Endodermal cell (in vitro differentiated cells): Measurements from ENCODE around the gene CHRND. TPM values are rescaled to one million over a fixed set of nuclear protein-coding genes. Genes with fewer than 3 reads are reported as not detected.

Experiments used
- DNase-seq: peaks from one replicate; pipeline ENCODE4 v3.0.0-alpha.2; 2017
- H3K27ac ChIP-seq: 2 replicates; pipeline ENCODE4 v1.5.1; 2013; ENCODE audit warnings: mild to moderate bottlenecking, low read depth, low read length, moderate library complexity
- H3K27me3 ChIP-seq: 2 replicates; pipeline ENCODE4 v1.6.1; 2013; ENCODE audit warnings: mild to moderate bottlenecking, low read length, moderate library complexity; ENCODE audit not compliant: insufficient read depth, control insufficient read depth, poor library complexity, severe bottlenecking
- H3K36me3 ChIP-seq: 2 replicates; pipeline ENCODE4 v1.7.0; 2013; ENCODE audit warnings: mild to moderate bottlenecking, low read length, moderate library complexity; ENCODE audit not compliant: control insufficient read depth, insufficient read depth
- H3K4me1 ChIP-seq: one replicate; pipeline ENCODE4 v1.7.0; 2013; ENCODE audit warnings: low read length; ENCODE audit not compliant: control insufficient read depth, insufficient read depth
- H3K4me3 ChIP-seq: 2 replicates; pipeline ENCODE4 v1.5.1; 2013; ENCODE audit warnings: mild to moderate bottlenecking, low read length, moderate library complexity
- H3K9ac ChIP-seq: 2 replicates; pipeline ENCODE4 v1.6.1; 2013; ENCODE audit warnings: mild to moderate bottlenecking, low read length, moderate library complexity; ENCODE audit not compliant: poor library complexity, severe bottlenecking; ENCODE audit errors: extremely low read depth
- H3K9me3 ChIP-seq: 2 replicates; pipeline ENCODE4 v1.6.1; 2013; ENCODE audit warnings: mild to moderate bottlenecking, low read length, moderate library complexity; ENCODE audit not compliant: control insufficient read depth
- H3K27ac Mint-ChIP-seq: 2 replicates; pipeline ENCODE4 v1.8.0; 2020; ENCODE audit warnings: mixed read lengths
- H3K27me3 Mint-ChIP-seq: 2 replicates; pipeline ENCODE4 v1.8.0; 2021; ENCODE audit warnings: mild to moderate bottlenecking, mixed read lengths; ENCODE audit not compliant: insufficient read depth
- H3K36me3 Mint-ChIP-seq: 2 replicates; pipeline ENCODE4 v1.8.0; 2020; ENCODE audit warnings: low read depth, mixed read lengths
- H3K4me1 Mint-ChIP-seq: 2 replicates; pipeline ENCODE4 v1.8.0; 2020; ENCODE audit warnings: mixed read lengths
- H3K4me3 Mint-ChIP-seq: 2 replicates; pipeline ENCODE4 v1.8.0; 2020; ENCODE audit warnings: mild to moderate bottlenecking, moderate library complexity, mixed read lengths
- H3K9me3 Mint-ChIP-seq: 2 replicates; pipeline ENCODE4 v1.8.0; 2020; ENCODE audit warnings: mild to moderate bottlenecking, mixed read lengths
- CTCF ChIP-seq: fragments of 200-600 bp; sonication (generic); conservative IDR thresholded peaks from 2 replicates; pipeline ENCODE4 v1.5.0; 2021; ENCODE audit warnings: antibody characterized with exemption, mild to moderate bottlenecking
- WGBS, 2 experiments: methylation state at CpG; one replicate each; pipeline versions ENCODE4 v1.1.5 to v1.1.7; 2013; ENCODE audit warnings: missing lambda C conversion rate in 2 of 2, mixed read lengths in 1 of 2; ENCODE audit not compliant: insufficient coverage in 1 of 2, insufficient read length in 1 of 2; 5-methylcytosine and 5-hydroxymethylcytosine counted together
- total RNA-seq, 2 donors: library from RNA; stranded (reverse); fragmentation: NEBNext Ultra II Directional in 1 of 2; extraction: Animal tissue kit (Norgen Biotek cat#: 25700) in 1 of 2; gene quantifications; 2 replicates in 1 of 2; 3 replicates in 1 of 2; pipeline ENCODE4 v1.2.1, GENCODE V29; 2021

Gene CHRND
- total RNA-seq, 2 donors from 2014 or later: 0.11 TPM; not detected in 1

GRCh38 chr2:232580648-232580981 lies 54.7 kb downstream of the CHRND start:
- peaks cover 48% of the 10 kb centered on the region for H3K36me3 ChIP-seq
- Mint-ChIP-seq H3K4me3 (no peak overlapping the region), H3K36me3 (peaks cover 54% of the 10 kb centered on the region), H3K27ac (no peak overlapping the region), H3K4me1 (no peaks in the 10 kb centered on the region), H3K9me3 (no peaks in the 10 kb centered on the region), H3K27me3 (no peaks in the 10 kb centered on the region)
- no peak overlapping the region for H3K9ac ChIP-seq
- H3K9me3 ChIP-seq: no peaks in the 10 kb centered on the region
- H3K27me3 ChIP-seq: no peaks in the 10 kb centered on the region
- no peak overlapping the region for H3K27ac ChIP-seq
- DNase-seq: no peak
- TF ChIP-seq CTCF: no peak
- 96% methylated on average over 4 to 6 of the region's 6 CpGs for WGBS, 2 experiments
- no peak overlapping the region for H3K4me3 ChIP-seq
- H3K4me1 ChIP-seq: no peaks in the 10 kb centered on the region

- no peak overlapping the region for H3K4me3 ChIP-seq
- no peak overlapping the region for H3K27ac ChIP-seq
- H3K27me3 ChIP-seq: no peaks in the 10 kb centered on the region
- Mint-ChIP-seq H3K4me3 (no peak overlapping the region), H3K36me3 (peaks cover 50% of the 10 kb centered on the region), H3K27ac (no peak overlapping the region), H3K4me1 (no peaks in the 10 kb centered on the region), H3K9me3 (no peaks in the 10 kb centered on the region), H3K27me3 (no peaks in the 10 kb centered on the region)
- H3K9me3 ChIP-seq: no peaks in the 10 kb centered on the region
- no peak for DNase-seq
- peaks cover 47% of the 10 kb centered on the region for H3K36me3 ChIP-seq
- no peaks in the 10 kb centered on the region for H3K4me1 ChIP-seq
- no peak for TF ChIP-seq CTCF
- no peak overlapping the region for H3K9ac ChIP-seq
Observed at GRCh38 chr2:232581725-232582124, 55.8 kb downstream of the CHRND start.

GRCh38 chr2:232584238-232584637 lies 58.3 kb downstream of the CHRND start:
- H3K27me3 Mint-ChIP-seq: no peaks in the 10 kb centered on the region
- WGBS, 2 experiments: 92 to 94% methylated on average over 3 to 6 of the region's 6 CpGs
- no peak overlapping the region for H3K4me3 ChIP-seq

More at GRCh38 chr2:232584238-232584637, 58.3 kb downstream of the CHRND start:
- H3K27ac ChIP-seq: no peak overlapping the region
- TF ChIP-seq CTCF: no peak
- DNase-seq: no peak
- no peaks in the 10 kb centered on the region for H3K9me3 ChIP-seq
- Mint-ChIP-seq H3K36me3 (peaks cover 38% of the 10 kb centered on the region), H3K4me3 (no peak overlapping the region), H3K9me3 (no peaks in the 10 kb centered on the region), H3K4me1 (no peaks in the 10 kb centered on the region), H3K27ac (no peak overlapping the region)
- H3K27me3 ChIP-seq: no peaks in the 10 kb centered on the region
- H3K9ac ChIP-seq: no peak overlapping the region
- peaks cover 25% of the 10 kb centered on the region for H3K36me3 ChIP-seq
- H3K4me1 ChIP-seq: no peaks in the 10 kb centered on the region

Other genes with a start within 250 kb of the CHRND start
- gene ALPP, start 147.4 kb upstream of the CHRND start, total RNA-seq: not detected
- not detected for gene ALPG, start 119.3 kb upstream of the CHRND start, total RNA-seq
- not detected for gene ALPI, start 70.0 kb upstream of the CHRND start, total RNA-seq
- 1 to 10 TPM; 1.6 to 4.6 TPM for gene ECEL1, start 38.3 kb upstream of the CHRND start, total RNA-seq
- gene PRSS56, start 5.8 kb upstream of the CHRND start, total RNA-seq: not detected
- not detected for gene CHRNG, start 13.5 kb downstream of the CHRND start, total RNA-seq
- 1 to 10 TPM; 6.5 to 6.7 TPM for gene TIGD1, start 24.4 kb downstream of the CHRND start, total RNA-seq
- 100 to 1,000 TPM; 105 to 116 TPM for gene EIF4E2, start 24.5 kb downstream of the CHRND start, total RNA-seq
- gene EFHD1, start 107.4 kb downstream of the CHRND start, total RNA-seq: 10 to 100 TPM in 1 of 2 donors, 1 to 10 TPM in 1; 6.8 to 12.5 TPM
- 10 to 100 TPM; 62.5 to 72.3 TPM for gene GIGYF2, start 171.2 kb downstream of the CHRND start, total RNA-seq